Esophagus muscularis mucosa (tissue), 4 donors: ENCODE measurements around the gene CCDC85C. TPM values are rescaled to one million over a fixed set of nuclear protein-coding genes. Genes with fewer than 3 reads are reported as not detected.

ENCODE experiments used
- DNase-seq: peaks from one replicate; pipeline ENCODE4 v3.0.0-alpha.2; 2017; ENCODE audit errors: extremely low spot score
- H3K27ac ChIP-seq, 4 donors: fragments of 200-600 bp; sonication (generic); replicated peaks in 1 of 4; 1 replicate in 3 of 4; 2 replicates in 1 of 4; pipeline ENCODE4 v1.5.1; 2016 to 2019; ENCODE audit warnings: mild to moderate bottlenecking in 1 of 4
- H3K27me3 ChIP-seq, 4 donors: fragments of 200-600 bp; sonication (generic); one replicate each; pipeline versions ENCODE4 v1.5.1 to v1.6.0; 2016 to 2019
- H3K36me3 ChIP-seq, 4 donors: fragments of 200-600 bp; sonication (generic); one replicate each; pipeline ENCODE4 v1.5.1; 2016 to 2019
- H3K4me1 ChIP-seq, 4 donors: fragments of 200-600 bp; sonication (generic); one replicate each; pipeline ENCODE4 v1.5.1; 2016 to 2019
- H3K4me3 ChIP-seq, 4 donors: fragments of 200-600 bp; sonication (generic); 1 replicate in 2 of 4; 2 replicates in 2 of 4; pipeline ENCODE4 v1.5.1; 2016 to 2019; ENCODE audit warnings: mild to moderate bottlenecking in 4 of 4, moderate library complexity in 1 of 4
- H3K9me3 ChIP-seq, 4 donors: fragments of 200-600 bp; sonication (generic); 1 replicate in 3 of 4; 2 replicates in 1 of 4; pipeline ENCODE4 v1.5.1; 2016 to 2019
- CTCF ChIP-seq, 3 experiments: fragments of 200-600 bp in 2 of 3; fragments of 450-650 bp in 1 of 3; sonication (generic) in 2 of 3; IDR thresholded peaks; one replicate each; pipeline ENCODE4 v1.5.1; 2017 to 2019; ENCODE audit warnings: antibody characterized with exemption in 3 of 3, mild to moderate bottlenecking in 2 of 3, moderate library complexity in 1 of 3
- EP300 ChIP-seq: sonication (generic); formaldehyde crosslinking; IDR thresholded peaks from one replicate; pipeline ENCODE4 v1.6.1; 2017; ENCODE audit warnings: antibody characterized with exemption
- POLR2A ChIP-seq: fragments of 450-650 bp; IDR thresholded peaks from one replicate; pipeline ENCODE4 v1.6.1; 2017; ENCODE audit warnings: antibody characterized with exemption, moderate library complexity, mild to moderate bottlenecking, low read depth
- POLR2AphosphoS5 ChIP-seq, 2 donors: sonication (generic); formaldehyde crosslinking; IDR thresholded peaks; one replicate each; pipeline ENCODE4 v1.6.1; 2017; ENCODE audit warnings: antibody characterized with exemption in 2 of 2
- WGBS: methylation state at CpG from one replicate; pipeline ENCODE4 v1.1.5; 2018; 5-methylcytosine and 5-hydroxymethylcytosine counted together
- intact Hi-C: fragments of 100-400 bp; cut with DNase I; formaldehyde crosslinking; loops from one replicate; pipeline ENCODE4 v1.15.1; 2023
- total RNA-seq, 4 donors: library from RNA; depleted of rRNA; stranded (reverse); fragments of >200 nt; gene quantifications; one replicate each; pipeline versions ENCODE4 v1.1.0 to v1.2.1, GENCODE V29; 2016

Gene CCDC85C
- total RNA-seq, 4 donors from 2014 or later, result 17.9 to 48.7 (median 30.8) TPM

- peaks cover 16 to 58% (median 46%) of the 10 kb centered on the region in 4 donors for H3K4me1 ChIP-seq
- DNase-seq, result no peak
- H3K9me3 ChIP-seq, result no peaks in the 10 kb centered on the region
- no peak for TF ChIP-seq CTCF (IDR thresholded peaks at IDR 0.05)
- no peak for TF ChIP-seq EP300
- TF ChIP-seq POLR2A, result no peak
- no peak for TF ChIP-seq POLR2AphosphoS5 (IDR thresholded peaks at IDR 0.05)
- no peaks in the 10 kb centered on the region for H3K36me3 ChIP-seq
- no peak overlapping the region for H3K27ac ChIP-seq
- 91% methylated on average over 4 of the region's 4 CpGs for WGBS
- intact Hi-C loops, result no loop called here
- no peaks in the 10 kb centered on the region for H3K27me3 ChIP-seq
- H3K4me3 ChIP-seq, result no peak overlapping the region
Measured at GRCh38 chr14:99472937-99473336, 131.1 kb downstream of the CCDC85C start.

GRCh38 chr14:99471731-99472130, 132.3 kb downstream of the CCDC85C start:
- H3K27ac ChIP-seq, result no peak overlapping the region
- 81% methylated on average over 7 of the region's 7 CpGs for WGBS
- no peaks in the 10 kb centered on the region for H3K27me3 ChIP-seq
- H3K4me3 ChIP-seq, result no peak overlapping the region
- H3K36me3 ChIP-seq, result no peaks in the 10 kb centered on the region
- intact Hi-C loops, result no loop called here
- TF ChIP-seq POLR2A (no peak), POLR2AphosphoS5 (IDR thresholded peaks at IDR 0.05) (no peak), EP300 (no peak), CTCF (IDR thresholded peaks at IDR 0.05) (no peak)
- H3K9me3 ChIP-seq, result no peaks in the 10 kb centered on the region
- DNase-seq, result no peak
- peaks cover 26 to 63% (median 52%) of the 10 kb centered on the region in 4 donors for H3K4me1 ChIP-seq

GRCh38 chr14:99468836-99469592, 135.0 kb downstream of the CCDC85C start:
- no peak for TF ChIP-seq POLR2A
- no peak for TF ChIP-seq POLR2AphosphoS5 (IDR thresholded peaks at IDR 0.05)
- TF ChIP-seq EP300, result no peak
- no peak for TF ChIP-seq CTCF (IDR thresholded peaks at IDR 0.05)
- Histone ChIP-seq H3K9me3 (no peaks in the 10 kb centered on the region), H3K4me3 (no peak overlapping the region), H3K4me1 (peaks cover 20 to 40% (median 33%) of the 10 kb centered on the region in 4 donors), H3K36me3 (peaks cover 8 to 16% (median 15%) of the 10 kb centered on the region in 4 donors), H3K27me3 (no peaks in the 10 kb centered on the region), H3K27ac (no peak overlapping the region)
- intact Hi-C loops, result no loop called here
- WGBS, result 76% methylated on average over 8 of the region's 8 CpGs
- DNase-seq, result no peak

- 80% methylated on average over 4 of the region's 4 CpGs for WGBS
- H3K4me1 ChIP-seq, result peaks cover 20 to 33% (median 28%) of the 10 kb centered on the region in 4 donors
- no peak overlapping the region for H3K4me3 ChIP-seq
- no peaks in the 10 kb centered on the region for H3K9me3 ChIP-seq
- no peaks in the 10 kb centered on the region for H3K27me3 ChIP-seq
- no peak overlapping the region for H3K27ac ChIP-seq
- TF ChIP-seq POLR2A (no peak), EP300 (no peak), POLR2AphosphoS5 (IDR thresholded peaks at IDR 0.05) (no peak), CTCF (IDR thresholded peaks at IDR 0.05) (no peak)
- peaks cover 8 to 24% (median 22%) of the 10 kb centered on the region in 4 donors for H3K36me3 ChIP-seq
- intact Hi-C loops, result no loop called here
- DNase-seq, result no peak
Measured at GRCh38 chr14:99468081-99468480, 135.9 kb downstream of the CCDC85C start.
